ENCODE measurements around the gene RPS6KB1. TPM values are rescaled to one million over a fixed set of nuclear protein-coding genes. Genes with fewer than 3 reads are reported as not detected.
"Not testable (repeated sequence)": the region's sequence is repeated elsewhere in the genome, so short reads cannot be mapped to it uniquely, and the experiment has no call there.

The RPS6KB1 gene
- total RNA-seq, 2 experiments from 2014 or later: 129 to 135 TPM

GRCh38 chr17:59964482-59965328 lies 71.8 kb downstream of the RPS6KB1 start, which contains the start of gene RNFT1:
Gene RNFT1, minus strand, starts transcription at chr17:59964740. Its CDS starts 77 bp downstream, at chr17:59964663.
- no peaks in the 10 kb centered on the region for H3K27me3 ChIP-seq (ENCODE audit: control insufficient read depth in 1 of 2, insufficient read depth in 2 of 2, low read length in 2 of 2)
- TF ChIP-seq CTCF (IDR thresholded peaks at IDR 0.05): no peak
- H3K4me3 ChIP-seq (ENCODE audit: low read length): peak within 1 kb of the TSS; percentile 100
- ChIA-PET CTCF (interaction anchor here (0.9 to 1.0 kb wide), 2 partner anchors 14 to 72 kb away, joined by 3 read pairs; no protein-coding TSS in a partner anchor), POLR2A (interaction anchor here (0.7 to 3.1 kb wide), 18 partner anchors 14 to 858 kb away, joined by 3 to 35 read pairs (median 4); partner anchors contain the start of genes BCAS3, CLTC, DHX40 and PRR11)
- Mint-ChIP-seq H3K9me3 (no peaks in the 10 kb centered on the region), H3K4me3 (peak within 1 kb of the TSS; percentile 94), H3K27me3 (no peaks in the 10 kb centered on the region), H3K4me1 (ENCODE audit: low read depth) (peaks cover 25% of the 10 kb centered on the region), H3K36me3 (ENCODE audit: low read depth) (peaks cover 14% of the 10 kb centered on the region), H3K27ac (peak within 1 kb of the TSS; percentile 89)
- intact Hi-C loops (cut with DNase I, micrococcal nuclease): loop anchor here (5.0 to 10.0 kb wide), 4 partner anchors 50 to 860 kb away; partner anchors contain the start of genes RPS6KB1 (in 1 of the 2), TRIM37 (in 1 of the 2) and TUBD1 (in 1 of the 2)
- peaks cover 16% of the 10 kb centered on the region for H3K4me1 ChIP-seq (ENCODE audit: insufficient read depth, low read length)
- no peaks in the 10 kb centered on the region for H3K9me3 ChIP-seq (ENCODE audit: control insufficient read depth in 1 of 2, insufficient read depth in 1 of 2, low read length in 2 of 2)
- peak within 1 kb of the TSS; percentile 80 to 88 for H3K27ac ChIP-seq (ENCODE audit: low read depth in 1 of 2, low read length in 2 of 2)
- ATAC-seq (ENCODE audit: poor library complexity) (peak; percentile 87), DNase-seq (peak; percentile 84 to 95 (median 90))
- H3K36me3 ChIP-seq (ENCODE audit: insufficient read depth, low read length): peaks cover 4% of the 10 kb centered on the region

GRCh38 chr17:59971771-59972170 lies 78.8 kb downstream of the RPS6KB1 start:
- H3K4me3 ChIP-seq (ENCODE audit: low read length); H3K4me3 Mint-ChIP-seq; CTCF ChIA-PET; POLR2A ChIA-PET; DNase-seq; H3K27ac Mint-ChIP-seq; H3K27me3 Mint-ChIP-seq; H3K9me3 Mint-ChIP-seq; H3K9me3 ChIP-seq (ENCODE audit: control insufficient read depth in 1 of 2, insufficient read depth in 1 of 2, low read length in 2 of 2); H3K27me3 ChIP-seq (ENCODE audit: control insufficient read depth in 1 of 2, insufficient read depth in 2 of 2, low read length in 2 of 2); H3K4me1 ChIP-seq (ENCODE audit: insufficient read depth, low read length); H3K27ac ChIP-seq (ENCODE audit: low read depth in 1 of 2, low read length in 2 of 2); intact Hi-C loops (cut with DNase I, micrococcal nuclease); ATAC-seq (ENCODE audit: poor library complexity); H3K36me3 Mint-ChIP-seq (ENCODE audit: low read depth); H3K4me1 Mint-ChIP-seq (ENCODE audit: low read depth); H3K36me3 ChIP-seq (ENCODE audit: insufficient read depth, low read length): not testable (repeated sequence)

- H3K27ac ChIP-seq (ENCODE audit: low read depth in 1 of 2, low read length in 2 of 2): no peak overlapping the region
- TF ChIP-seq CTCF (IDR thresholded peaks at IDR 0.05): no peak
- no peaks in the 10 kb centered on the region for H3K27me3 Mint-ChIP-seq
- no peak for ATAC-seq (ENCODE audit: poor library complexity)
- no peak overlapping the region for H3K4me3 Mint-ChIP-seq
- no peak for DNase-seq
- POLR2A ChIA-PET: no interaction called here
- intact Hi-C loops (cut with DNase I, micrococcal nuclease): no loop called here
- no peaks in the 10 kb centered on the region for H3K9me3 Mint-ChIP-seq
- no peaks in the 10 kb centered on the region for H3K27me3 ChIP-seq (ENCODE audit: control insufficient read depth in 1 of 2, insufficient read depth in 2 of 2, low read length in 2 of 2)
- H3K36me3 Mint-ChIP-seq (ENCODE audit: low read depth): no peaks in the 10 kb centered on the region
- no peaks in the 10 kb centered on the region for H3K4me1 Mint-ChIP-seq (ENCODE audit: low read depth)
- no peak overlapping the region for H3K27ac Mint-ChIP-seq
- CTCF ChIA-PET: no interaction called here
- H3K4me1 ChIP-seq (ENCODE audit: insufficient read depth, low read length): no peaks in the 10 kb centered on the region
- H3K4me3 ChIP-seq (ENCODE audit: low read length): no peak overlapping the region
- H3K36me3 ChIP-seq (ENCODE audit: insufficient read depth, low read length): no peaks in the 10 kb centered on the region
- no peaks in the 10 kb centered on the region for H3K9me3 ChIP-seq (ENCODE audit: control insufficient read depth in 1 of 2, insufficient read depth in 1 of 2, low read length in 2 of 2)
Measured at GRCh38 chr17:59972778-59973177, 79.9 kb downstream of the RPS6KB1 start.

GRCh38 chr17:59973483-59973882 lies 80.6 kb downstream of the RPS6KB1 start:
- H3K4me3 ChIP-seq (ENCODE audit: low read length); H3K27ac Mint-ChIP-seq; CTCF ChIA-PET; H3K9me3 Mint-ChIP-seq; H3K27me3 ChIP-seq (ENCODE audit: control insufficient read depth in 1 of 2, insufficient read depth in 2 of 2, low read length in 2 of 2); DNase-seq; H3K4me3 Mint-ChIP-seq; H3K27me3 Mint-ChIP-seq; POLR2A ChIA-PET; H3K4me1 ChIP-seq (ENCODE audit: insufficient read depth, low read length); H3K27ac ChIP-seq (ENCODE audit: low read depth in 1 of 2, low read length in 2 of 2); H3K4me1 Mint-ChIP-seq (ENCODE audit: low read depth); H3K36me3 ChIP-seq (ENCODE audit: insufficient read depth, low read length); H3K36me3 Mint-ChIP-seq (ENCODE audit: low read depth); H3K9me3 ChIP-seq (ENCODE audit: control insufficient read depth in 1 of 2, insufficient read depth in 1 of 2, low read length in 2 of 2); intact Hi-C loops (cut with DNase I, micrococcal nuclease); ATAC-seq (ENCODE audit: poor library complexity): not testable (repeated sequence)

- DNase-seq; H3K27ac ChIP-seq (ENCODE audit: low read depth in 1 of 2, low read length in 2 of 2); H3K4me1 ChIP-seq (ENCODE audit: insufficient read depth, low read length); H3K27me3 ChIP-seq (ENCODE audit: control insufficient read depth in 1 of 2, insufficient read depth in 2 of 2, low read length in 2 of 2); H3K9me3 Mint-ChIP-seq; H3K4me3 Mint-ChIP-seq; CTCF ChIA-PET; H3K9me3 ChIP-seq (ENCODE audit: control insufficient read depth in 1 of 2, insufficient read depth in 1 of 2, low read length in 2 of 2); H3K27ac Mint-ChIP-seq; POLR2A ChIA-PET; H3K4me3 ChIP-seq (ENCODE audit: low read length); H3K27me3 Mint-ChIP-seq; H3K4me1 Mint-ChIP-seq (ENCODE audit: low read depth); intact Hi-C loops (cut with DNase I, micrococcal nuclease); H3K36me3 ChIP-seq (ENCODE audit: insufficient read depth, low read length); H3K36me3 Mint-ChIP-seq (ENCODE audit: low read depth); ATAC-seq (ENCODE audit: poor library complexity): not testable (repeated sequence)
Measured at GRCh38 chr17:59975166-59975565, 82.2 kb downstream of the RPS6KB1 start.
